ENCODE data around the gene CFAP73.

Gene CFAP73

GRCh38 chr12:113179023-113179422, 29.5 kb downstream of the CFAP73 start:
- no peak for DNase-seq (ENCODE audit: low read depth)
- TF ChIP-seq, protein P1, sequence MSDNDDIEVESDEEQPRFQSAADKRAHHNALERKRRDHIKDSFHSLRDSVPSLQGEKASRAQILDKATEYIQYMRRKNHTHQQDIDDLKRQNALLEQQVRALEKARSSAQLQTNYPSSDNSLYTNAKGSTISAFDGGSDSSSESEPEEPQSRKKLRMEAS (IDR thresholded peaks at IDR 0.05; ENCODE audit: low read depth, low read length) = no peak
- TF ChIP-seq, protein P2, sequence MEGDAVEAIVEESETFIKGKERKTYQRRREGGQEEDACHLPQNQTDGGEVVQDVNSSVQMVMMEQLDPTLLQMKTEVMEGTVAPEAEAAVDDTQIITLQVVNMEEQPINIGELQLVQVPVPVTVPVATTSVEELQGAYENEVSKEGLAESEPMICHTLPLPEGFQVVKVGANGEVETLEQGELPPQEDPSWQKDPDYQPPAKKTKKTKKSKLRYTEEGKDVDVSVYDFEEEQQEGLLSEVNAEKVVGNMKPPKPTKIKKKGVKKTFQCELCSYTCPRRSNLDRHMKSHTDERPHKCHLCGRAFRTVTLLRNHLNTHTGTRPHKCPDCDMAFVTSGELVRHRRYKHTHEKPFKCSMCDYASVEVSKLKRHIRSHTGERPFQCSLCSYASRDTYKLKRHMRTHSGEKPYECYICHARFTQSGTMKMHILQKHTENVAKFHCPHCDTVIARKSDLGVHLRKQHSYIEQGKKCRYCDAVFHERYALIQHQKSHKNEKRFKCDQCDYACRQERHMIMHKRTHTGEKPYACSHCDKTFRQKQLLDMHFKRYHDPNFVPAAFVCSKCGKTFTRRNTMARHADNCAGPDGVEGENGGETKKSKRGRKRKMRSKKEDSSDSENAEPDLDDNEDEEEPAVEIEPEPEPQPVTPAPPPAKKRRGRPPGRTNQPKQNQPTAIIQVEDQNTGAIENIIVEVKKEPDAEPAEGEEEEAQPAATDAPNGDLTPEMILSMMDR (IDR thresholded peaks at IDR 0.05; ENCODE audit: low read depth, low read length) = no peak
- no peak for TF ChIP-seq POLR2A (IDR thresholded peaks at IDR 0.05; ENCODE audit: extremely low read depth, insufficient read length)
- no peak for TF ChIP-seq MYC (IDR thresholded peaks at IDR 0.05; ENCODE audit: low read depth, low read length)
- H3K4me3 ChIP-seq (ENCODE audit: low read depth, low read length) = no peak overlapping the region

- no peak for DNase-seq (ENCODE audit: low read depth)
- TF ChIP-seq, protein P1 (IDR thresholded peaks at IDR 0.05; ENCODE audit: low read depth, low read length) = no peak
- TF ChIP-seq POLR2A (IDR thresholded peaks at IDR 0.05; ENCODE audit: extremely low read depth, insufficient read length) (no peak), MYC (IDR thresholded peaks at IDR 0.05; ENCODE audit: low read depth, low read length) (no peak)
- TF ChIP-seq, protein P2 (IDR thresholded peaks at IDR 0.05; ENCODE audit: low read depth, low read length) = no peak
- no peak overlapping the region for H3K4me3 ChIP-seq (ENCODE audit: low read depth, low read length)
Observed at GRCh38 chr12:113180333-113180732, 30.8 kb downstream of the CFAP73 start.

DNA sequence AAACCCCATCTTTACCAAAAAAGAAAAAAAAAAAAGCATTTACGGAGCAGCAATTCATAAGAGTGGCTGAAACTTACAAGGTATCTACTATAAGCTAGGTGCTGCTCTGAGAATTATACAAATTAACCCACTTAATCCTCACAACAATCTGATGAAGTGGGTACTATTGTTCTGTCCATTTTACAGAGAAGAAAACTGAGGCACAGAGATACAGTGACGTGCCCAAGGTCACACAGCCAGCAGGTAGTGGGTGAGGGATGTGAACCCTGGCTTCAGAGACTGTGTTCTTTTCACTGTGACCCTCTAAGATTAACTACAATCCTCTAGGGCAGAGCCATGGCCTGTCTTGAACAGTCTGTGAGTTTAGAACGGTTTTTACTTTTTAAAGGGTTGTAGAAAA, 32.5 kb downstream of the CFAP73 start:
- no peak for DNase-seq (ENCODE audit: low read depth)
- no peak overlapping the region for H3K4me3 ChIP-seq (ENCODE audit: low read depth, low read length)
- TF ChIP-seq, protein P2 (IDR thresholded peaks at IDR 0.05; ENCODE audit: low read depth, low read length) = no peak
- no peak for TF ChIP-seq POLR2A (IDR thresholded peaks at IDR 0.05; ENCODE audit: extremely low read depth, insufficient read length)

DNA sequence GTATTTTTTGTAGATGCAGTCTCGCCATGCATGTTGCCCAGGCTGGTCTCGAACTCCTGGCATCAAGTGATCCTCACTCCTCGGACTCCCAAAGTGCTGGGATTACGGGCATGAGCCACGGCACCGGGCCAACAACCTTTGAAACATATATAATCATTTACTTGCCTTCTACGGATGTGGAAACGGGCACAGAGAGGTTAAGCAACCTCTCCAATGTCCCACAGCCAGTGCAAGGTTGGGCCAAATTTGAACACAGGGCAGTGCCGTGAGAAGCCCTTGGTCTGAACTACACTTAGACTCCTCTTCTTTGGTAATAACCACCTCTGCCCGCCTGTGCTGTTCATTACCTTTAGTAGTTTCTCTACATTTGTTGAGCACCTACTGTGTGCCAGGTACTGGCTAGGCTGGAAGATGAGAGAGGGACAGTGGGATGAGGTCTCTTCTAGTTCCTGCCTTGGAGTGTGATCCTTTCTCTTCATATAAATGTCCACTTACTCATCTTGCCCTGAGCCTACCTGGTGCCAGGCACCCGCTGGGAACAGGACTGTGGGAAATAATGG, 33.6 kb downstream of the CFAP73 start:
- DNase-seq (ENCODE audit: low read depth) = no peak
- TF ChIP-seq, protein P1 (IDR thresholded peaks at IDR 0.05; ENCODE audit: low read depth, low read length) = no peak
- TF ChIP-seq POLR2A (IDR thresholded peaks at IDR 0.05; ENCODE audit: extremely low read depth, insufficient read length) = no peak
- TF ChIP-seq, protein P2 (IDR thresholded peaks at IDR 0.05; ENCODE audit: low read depth, low read length) = no peak
- TF ChIP-seq MYC (IDR thresholded peaks at IDR 0.05; ENCODE audit: low read depth, low read length) = no peak
- H3K4me3 ChIP-seq (ENCODE audit: low read depth, low read length) = peak overlapping the region; percentile 42

GRCh38 chr12:113184098-113184899, 34.8 kb downstream of the CFAP73 start:
- TF ChIP-seq MYC (IDR thresholded peaks at IDR 0.05; ENCODE audit: low read depth, low read length) (no peak), POLR2A (IDR thresholded peaks at IDR 0.05; ENCODE audit: extremely low read depth, insufficient read length) (no peak)
- TF ChIP-seq, protein P1 (IDR thresholded peaks at IDR 0.05; ENCODE audit: low read depth, low read length) = no peak
- TF ChIP-seq, protein P2 (IDR thresholded peaks at IDR 0.05; ENCODE audit: low read depth, low read length) = no peak
- no peak for DNase-seq (ENCODE audit: low read depth)
- peak overlapping the region; percentile 94 for H3K4me3 ChIP-seq (ENCODE audit: low read depth, low read length)
